ENCODE results near the gene DPP10.
"Not testable (repeated sequence)": the region's sequence is repeated elsewhere in the genome, so short reads cannot be mapped to it uniquely, and the experiment has no call there.

Gene DPP10

GRCh38 chr2:115086051-115086620 lies 643.7 kb downstream of the DPP10 start:
- not testable (repeated sequence) for H3K18ac ChIP-seq (ENCODE audit: low read length); H4K91ac ChIP-seq (ENCODE audit: low read depth, low read length); DNase-seq; H3K14ac ChIP-seq (ENCODE audit: low read length); H4K12ac ChIP-seq (ENCODE audit: low read depth, low read length); H2BK12ac ChIP-seq (ENCODE audit: low read length); H3K27ac ChIP-seq (ENCODE audit: low read depth, low read length); H3K23ac ChIP-seq (ENCODE audit: low read length); H3K4me2 ChIP-seq (ENCODE audit: low read length); H2AFZ ChIP-seq (ENCODE audit: insufficient read depth, low read length, poor library complexity); H2BK120ac ChIP-seq (ENCODE audit: insufficient read depth, low read length, poor library complexity); H3K79me1 ChIP-seq (ENCODE audit: low read length); H3K4me1 ChIP-seq (ENCODE audit: control insufficient read depth in 1 of 2, insufficient read depth in 2 of 2, low read length in 2 of 2); H3K4me3 ChIP-seq (ENCODE audit: low read depth, low read length); H3K79me2 ChIP-seq (ENCODE audit: control insufficient read depth, insufficient read depth, low read length, poor library complexity); H3K27me3 ChIP-seq (ENCODE audit: insufficient read depth, low read length); H3K36me3 ChIP-seq (ENCODE audit: control insufficient read depth in 1 of 2, insufficient read depth in 2 of 2, low read length in 2 of 2); H2AK5ac ChIP-seq (ENCODE audit: low read length); H4K8ac ChIP-seq (ENCODE audit: low read depth, low read length); H3K9ac ChIP-seq (ENCODE audit: low read length); H3K9me3 ChIP-seq (ENCODE audit: insufficient read depth, low read depth, low read length); H2BK5ac ChIP-seq (ENCODE audit: low read depth, low read length, poor library complexity); H3K4ac ChIP-seq (ENCODE audit: low read depth, low read length)
- WGBS (ENCODE audit: extremely low coverage, insufficient coverage, insufficient read length), result no CpG with 5 or more reads among the region's 8 CpGs

GRCh38 chr2:115094441-115094840 lies 652.0 kb downstream of the DPP10 start:
- Histone ChIP-seq H2AK5ac (ENCODE audit: low read length) (no peak overlapping the region), H2AFZ (ENCODE audit: insufficient read depth, low read length, poor library complexity) (no peak overlapping the region), H3K79me2 (ENCODE audit: control insufficient read depth, insufficient read depth, low read length, poor library complexity) (no peaks in the 10 kb centered on the region), H4K12ac (ENCODE audit: low read depth, low read length) (no peak overlapping the region), H3K36me3 (ENCODE audit: control insufficient read depth in 1 of 2, insufficient read depth in 2 of 2, low read length in 2 of 2) (no peaks in the 10 kb centered on the region), H2BK5ac (ENCODE audit: low read depth, low read length, poor library complexity) (no peak overlapping the region), H2BK120ac (ENCODE audit: insufficient read depth, low read length, poor library complexity) (no peak overlapping the region), H3K4me1 (ENCODE audit: control insufficient read depth in 1 of 2, insufficient read depth in 2 of 2, low read length in 2 of 2) (no peaks in the 10 kb centered on the region), H4K8ac (ENCODE audit: low read depth, low read length) (no peak overlapping the region), H3K23ac (ENCODE audit: low read length) (no peak overlapping the region), H3K79me1 (ENCODE audit: low read length) (no peaks in the 10 kb centered on the region), H3K9ac (ENCODE audit: low read length) (no peak overlapping the region), H3K9me3 (ENCODE audit: insufficient read depth, low read depth, low read length) (no peaks in the 10 kb centered on the region), H3K27me3 (ENCODE audit: insufficient read depth, low read length) (no peaks in the 10 kb centered on the region), H3K18ac (ENCODE audit: low read length) (no peak overlapping the region), H2BK12ac (ENCODE audit: low read length) (no peak overlapping the region), H4K91ac (ENCODE audit: low read depth, low read length) (no peak overlapping the region), H3K4me3 (ENCODE audit: low read depth, low read length) (no peak overlapping the region), H3K4me2 (ENCODE audit: low read length) (no peak overlapping the region), H3K27ac (ENCODE audit: low read depth, low read length) (no peak overlapping the region), H3K4ac (ENCODE audit: low read depth, low read length) (no peak overlapping the region), H3K14ac (ENCODE audit: low read length) (no peak overlapping the region)
- no peak for DNase-seq
- WGBS (ENCODE audit: extremely low coverage, insufficient coverage, insufficient read length), result no CpG with 5 or more reads among the region's 4 CpGs

- Histone ChIP-seq H3K4me1 (ENCODE audit: control insufficient read depth in 1 of 2, insufficient read depth in 2 of 2, low read length in 2 of 2) (no peaks in the 10 kb centered on the region), H2BK5ac (ENCODE audit: low read depth, low read length, poor library complexity) (no peak overlapping the region), H3K4me2 (ENCODE audit: low read length) (no peak overlapping the region), H3K27ac (ENCODE audit: low read depth, low read length) (no peak overlapping the region), H4K91ac (ENCODE audit: low read depth, low read length) (no peak overlapping the region), H3K9ac (ENCODE audit: low read length) (no peak overlapping the region), H3K14ac (ENCODE audit: low read length) (no peak overlapping the region), H3K23ac (ENCODE audit: low read length) (no peak overlapping the region), H4K12ac (ENCODE audit: low read depth, low read length) (no peak overlapping the region), H3K79me1 (ENCODE audit: low read length) (no peaks in the 10 kb centered on the region), H3K4ac (ENCODE audit: low read depth, low read length) (no peak overlapping the region), H2BK12ac (ENCODE audit: low read length) (no peak overlapping the region), H2BK120ac (ENCODE audit: insufficient read depth, low read length, poor library complexity) (no peak overlapping the region), H2AK5ac (ENCODE audit: low read length) (no peak overlapping the region), H3K36me3 (ENCODE audit: control insufficient read depth in 1 of 2, insufficient read depth in 2 of 2, low read length in 2 of 2) (no peaks in the 10 kb centered on the region), H3K27me3 (ENCODE audit: insufficient read depth, low read length) (no peaks in the 10 kb centered on the region), H4K8ac (ENCODE audit: low read depth, low read length) (no peak overlapping the region), H3K9me3 (ENCODE audit: insufficient read depth, low read depth, low read length) (no peaks in the 10 kb centered on the region), H3K79me2 (ENCODE audit: control insufficient read depth, insufficient read depth, low read length, poor library complexity) (no peaks in the 10 kb centered on the region), H3K18ac (ENCODE audit: low read length) (no peak overlapping the region), H3K4me3 (ENCODE audit: low read depth, low read length) (no peak overlapping the region), H2AFZ (ENCODE audit: insufficient read depth, low read length, poor library complexity) (no peak overlapping the region)
- DNase-seq, result no peak
These were observed 663.5 kb downstream of the DPP10 start for GRCh38 chr2:115105966-115106365.

- H2AK5ac ChIP-seq (ENCODE audit: low read length), result no peak overlapping the region
- H3K9ac ChIP-seq (ENCODE audit: low read length), result no peak overlapping the region
- H3K79me2 ChIP-seq (ENCODE audit: control insufficient read depth, insufficient read depth, low read length, poor library complexity), result no peaks in the 10 kb centered on the region
- no peak overlapping the region for H2AFZ ChIP-seq (ENCODE audit: insufficient read depth, low read length, poor library complexity)
- no peak overlapping the region for H3K14ac ChIP-seq (ENCODE audit: low read length)
- no peak overlapping the region for H3K27ac ChIP-seq (ENCODE audit: low read depth, low read length)
- H3K9me3 ChIP-seq (ENCODE audit: insufficient read depth, low read depth, low read length), result no peaks in the 10 kb centered on the region
- WGBS (ENCODE audit: extremely low coverage, insufficient coverage, insufficient read length), result no CpG with 5 or more reads among the region's 2 CpGs
- H3K36me3 ChIP-seq (ENCODE audit: control insufficient read depth in 1 of 2, insufficient read depth in 2 of 2, low read length in 2 of 2), result no peaks in the 10 kb centered on the region
- H2BK120ac ChIP-seq (ENCODE audit: insufficient read depth, low read length, poor library complexity), result no peak overlapping the region
- H3K4me2 ChIP-seq (ENCODE audit: low read length), result no peak overlapping the region
- no peaks in the 10 kb centered on the region for H3K4me1 ChIP-seq (ENCODE audit: control insufficient read depth in 1 of 2, insufficient read depth in 2 of 2, low read length in 2 of 2)
- no peak overlapping the region for H3K18ac ChIP-seq (ENCODE audit: low read length)
- H3K23ac ChIP-seq (ENCODE audit: low read length), result no peak overlapping the region
- H4K8ac ChIP-seq (ENCODE audit: low read depth, low read length), result no peak overlapping the region
- H3K4me3 ChIP-seq (ENCODE audit: low read depth, low read length), result no peak overlapping the region
- no peak overlapping the region for H2BK5ac ChIP-seq (ENCODE audit: low read depth, low read length, poor library complexity)
- DNase-seq, result no peak
- H2BK12ac ChIP-seq (ENCODE audit: low read length), result no peak overlapping the region
- no peak overlapping the region for H4K91ac ChIP-seq (ENCODE audit: low read depth, low read length)
- no peak overlapping the region for H3K4ac ChIP-seq (ENCODE audit: low read depth, low read length)
- no peak overlapping the region for H4K12ac ChIP-seq (ENCODE audit: low read depth, low read length)
- H3K79me1 ChIP-seq (ENCODE audit: low read length), result no peaks in the 10 kb centered on the region
- H3K27me3 ChIP-seq (ENCODE audit: insufficient read depth, low read length), result no peaks in the 10 kb centered on the region
These were observed 672.7 kb downstream of the DPP10 start for GRCh38 chr2:115115135-115115534.
